Effector memory CD4-positive, alpha-beta T cell (primary cell): Measurements from ENCODE around the gene CDH12.

Source experiments
- DNase-seq, 3 donors: peaks; one replicate each; pipeline ENCODE4 v3.0.0-alpha.2; 2020
- H3K27ac ChIP-seq: 2 replicates; pipeline ENCODE4 v1.7.0; 2013; ENCODE audit warnings: mild to moderate bottlenecking, low read length, moderate library complexity; ENCODE audit not compliant: insufficient read depth, poor library complexity, severe bottlenecking
- H3K27me3 ChIP-seq: replicated peaks from 2 replicates; pipeline ENCODE4 v1.7.0; 2013; ENCODE audit warnings: mild to moderate bottlenecking, low read length; ENCODE audit not compliant: insufficient read depth, control insufficient read depth, poor library complexity, severe bottlenecking
- H3K36me3 ChIP-seq: 2 replicates; pipeline ENCODE4 v1.7.0; 2013; ENCODE audit warnings: mild to moderate bottlenecking, low read length, moderate library complexity; ENCODE audit not compliant: control insufficient read depth, insufficient read depth
- H3K4me1 ChIP-seq: 2 replicates; pipeline ENCODE4 v1.7.0; 2013; ENCODE audit warnings: low read length, mild to moderate bottlenecking; ENCODE audit not compliant: control insufficient read depth, insufficient read depth, poor library complexity, severe bottlenecking
- H3K4me3 ChIP-seq: 2 replicates; pipeline ENCODE4 v1.7.0; 2013; ENCODE audit warnings: low read length, low read depth, mild to moderate bottlenecking; ENCODE audit not compliant: insufficient read depth, poor library complexity, severe bottlenecking
- H3K9me3 ChIP-seq: 2 replicates; pipeline ENCODE4 v1.7.0; 2013; ENCODE audit warnings: mild to moderate bottlenecking, low read length, moderate library complexity; ENCODE audit not compliant: control insufficient read depth

CDH12 gene

DNA sequence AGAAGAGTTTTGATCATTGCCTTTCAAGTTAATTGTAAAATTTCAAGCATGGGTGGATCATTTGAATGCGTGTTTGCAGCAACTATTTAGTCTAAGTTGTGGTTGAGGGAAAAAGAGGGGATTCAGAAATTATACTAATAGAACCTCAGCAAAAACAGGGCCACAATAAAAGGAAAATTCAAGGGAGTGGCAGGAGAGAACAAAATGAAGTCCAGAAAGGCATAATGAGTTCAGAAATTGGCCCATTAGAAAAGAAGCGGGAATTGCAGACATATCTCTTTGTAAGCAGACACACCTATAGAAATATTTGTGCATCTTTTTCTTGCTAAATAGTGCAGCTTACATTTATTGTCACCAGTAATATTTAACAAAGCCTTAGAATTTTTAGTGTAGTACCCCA is 960.0 kb downstream of the CDH12 start:
- no peaks in the 10 kb centered on the region for H3K4me1 ChIP-seq
- H3K9me3 ChIP-seq, result no peaks in the 10 kb centered on the region
- H3K36me3 ChIP-seq, result no peaks in the 10 kb centered on the region
- no peak overlapping the region for H3K4me3 ChIP-seq
- no peak for DNase-seq
- H3K27me3 ChIP-seq, result no peaks in the 10 kb centered on the region
- H3K27ac ChIP-seq, result no peak overlapping the region

DNA sequence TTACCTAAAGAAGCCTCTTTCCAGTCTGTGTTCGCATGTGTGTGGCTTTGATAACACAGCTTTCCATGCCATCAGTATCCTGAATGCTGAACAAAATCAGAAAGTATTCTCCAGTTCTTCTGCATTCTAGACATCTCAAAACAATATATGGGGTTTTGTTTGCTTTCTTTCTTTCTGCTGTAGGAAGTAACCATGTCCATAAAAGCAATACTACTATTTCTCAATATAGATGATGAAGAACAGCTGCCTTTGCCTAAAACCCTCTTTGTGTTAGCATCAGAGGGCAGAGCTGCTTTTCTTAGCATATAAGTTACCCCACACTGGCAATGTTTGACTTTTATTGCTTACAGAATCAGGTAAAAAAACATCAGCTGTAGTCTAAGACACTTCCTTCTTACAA is 963.6 kb downstream of the CDH12 start:
- Histone ChIP-seq H3K4me1 (no peaks in the 10 kb centered on the region), H3K27me3 (no peaks in the 10 kb centered on the region), H3K36me3 (no peaks in the 10 kb centered on the region), H3K4me3 (no peak overlapping the region), H3K9me3 (no peaks in the 10 kb centered on the region), H3K27ac (no peak overlapping the region)
- DNase-seq, result no peak

DNA sequence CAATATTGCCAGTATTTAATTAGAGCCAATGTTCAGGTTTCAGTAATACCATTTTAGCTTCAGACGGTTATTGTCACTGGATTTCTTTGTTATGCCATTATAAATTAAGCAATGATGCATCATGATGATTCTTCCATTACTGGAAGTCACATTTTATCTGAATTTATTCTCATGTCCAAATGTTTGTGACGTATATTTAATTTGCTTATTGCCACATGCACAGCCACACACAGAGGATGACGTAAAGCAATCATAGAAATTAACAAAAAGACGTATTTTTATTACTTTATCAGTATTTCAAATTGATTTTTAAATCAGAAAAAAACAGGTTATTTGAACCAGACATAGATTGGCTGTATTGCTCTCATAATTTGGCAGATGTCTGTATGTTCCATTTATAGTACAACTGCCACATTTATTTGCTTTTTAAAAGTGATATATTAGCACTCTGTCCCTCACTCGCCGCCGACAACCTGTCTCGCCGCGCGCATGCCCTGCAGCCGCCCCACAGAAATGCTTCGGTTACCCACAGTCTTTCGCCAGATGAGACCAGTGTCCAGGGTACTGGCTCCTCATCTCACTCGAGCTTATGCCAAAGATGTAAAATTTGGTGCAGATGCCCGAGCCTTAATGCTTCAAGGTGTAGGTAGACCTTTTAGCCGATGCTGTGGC is 970.9 kb downstream of the CDH12 start:
- H3K27ac ChIP-seq, result no peak overlapping the region
- no peak overlapping the region for H3K4me3 ChIP-seq
- no peaks in the 10 kb centered on the region for H3K36me3 ChIP-seq
- H3K4me1 ChIP-seq, result no peaks in the 10 kb centered on the region
- H3K27me3 ChIP-seq, result no peaks in the 10 kb centered on the region
- DNase-seq, result no peak
- H3K9me3 ChIP-seq, result no peaks in the 10 kb centered on the region

GRCh38 chr5:21880164-21880563 is 973.0 kb downstream of the CDH12 start:
- Histone ChIP-seq H3K4me3 (no peak overlapping the region), H3K9me3 (no peaks in the 10 kb centered on the region), H3K36me3 (no peaks in the 10 kb centered on the region), H3K4me1 (no peaks in the 10 kb centered on the region), H3K27ac (no peak overlapping the region), H3K27me3 (no peaks in the 10 kb centered on the region)
- no peak for DNase-seq

DNA sequence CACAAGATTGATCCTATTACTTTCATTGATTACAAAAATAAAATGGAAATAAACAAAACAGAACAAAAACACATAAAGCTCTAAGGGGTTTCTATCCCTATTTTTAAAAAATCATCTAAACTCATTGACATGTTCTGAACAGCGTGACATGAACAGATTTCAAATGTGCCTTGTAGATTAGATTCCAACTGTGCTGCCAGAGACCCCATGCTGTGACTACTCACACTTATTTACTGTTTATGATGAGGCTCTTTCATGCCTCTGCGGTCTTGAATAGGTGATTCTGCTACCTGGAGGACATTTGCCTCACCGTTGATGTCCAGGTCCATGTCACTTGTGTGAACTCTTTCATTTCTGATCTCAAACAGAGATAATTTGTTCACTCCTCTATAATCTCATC is 990.2 kb downstream of the CDH12 start:
- Histone ChIP-seq H3K27me3 (no peaks in the 10 kb centered on the region), H3K36me3 (no peaks in the 10 kb centered on the region), H3K9me3 (no peaks in the 10 kb centered on the region), H3K4me1 (no peaks in the 10 kb centered on the region), H3K27ac (no peak overlapping the region), H3K4me3 (no peak overlapping the region)
- DNase-seq, result no peak

- Histone ChIP-seq H3K4me3 (no peak overlapping the region), H3K36me3 (no peaks in the 10 kb centered on the region), H3K4me1 (no peaks in the 10 kb centered on the region), H3K27me3 (no peaks in the 10 kb centered on the region), H3K9me3 (no peaks in the 10 kb centered on the region), H3K27ac (no peak overlapping the region)
- DNase-seq, result no peak
These were observed 994.7 kb downstream of the CDH12 start for GRCh38 chr5:21858441-21858840.

DNA sequence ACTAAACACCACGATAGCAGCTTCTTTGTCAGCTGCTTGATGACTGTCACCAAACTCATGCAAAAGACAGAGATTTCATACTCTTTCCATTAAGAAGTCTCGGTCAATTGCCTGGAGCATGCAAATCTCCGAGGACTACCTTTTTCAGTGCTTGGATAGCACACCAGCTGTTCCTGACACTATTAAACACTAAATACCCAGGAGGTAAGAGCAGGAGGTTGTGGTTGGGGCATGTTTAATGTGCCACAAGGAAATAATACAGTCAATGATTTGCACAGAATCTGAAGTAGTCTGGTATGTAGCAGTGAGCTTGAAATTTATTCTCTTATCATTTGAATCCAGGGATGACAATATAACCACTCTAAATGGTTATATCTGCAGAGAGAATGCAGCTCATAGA is 996.2 kb downstream of the CDH12 start:
- no peak for DNase-seq
- Histone ChIP-seq H3K4me3 (no peak overlapping the region), H3K27ac (no peak overlapping the region), H3K4me1 (no peaks in the 10 kb centered on the region), H3K27me3 (no peaks in the 10 kb centered on the region), H3K9me3 (no peaks in the 10 kb centered on the region), H3K36me3 (no peaks in the 10 kb centered on the region)

- DNase-seq, result no peak
- Histone ChIP-seq H3K27ac (no peak overlapping the region), H3K27me3 (no peaks in the 10 kb centered on the region), H3K36me3 (no peaks in the 10 kb centered on the region), H3K4me3 (no peak overlapping the region), H3K9me3 (no peaks in the 10 kb centered on the region), H3K4me1 (no peaks in the 10 kb centered on the region)
These were observed 1005.8 kb downstream of the CDH12 start for GRCh38 chr5:21847300-21847699.

- Histone ChIP-seq H3K9me3 (no peaks in the 10 kb centered on the region), H3K27ac (no peak overlapping the region), H3K4me3 (no peak overlapping the region), H3K36me3 (no peaks in the 10 kb centered on the region), H3K27me3 (no peaks in the 10 kb centered on the region), H3K4me1 (no peaks in the 10 kb centered on the region)
- DNase-seq, result no peak
These were observed 1008.2 kb downstream of the CDH12 start for GRCh38 chr5:21844960-21845359.

- Histone ChIP-seq H3K9me3 (no peaks in the 10 kb centered on the region), H3K36me3 (no peaks in the 10 kb centered on the region)
- no peak for DNase-seq
These were observed 1018.3 kb downstream of the CDH12 start for GRCh38 chr5:21834863-21835262.

More at GRCh38 chr5:21834863-21835262, 1018.3 kb downstream of the CDH12 start:
- Histone ChIP-seq H3K27me3 (no peaks in the 10 kb centered on the region), H3K4me1 (no peaks in the 10 kb centered on the region), H3K4me3 (no peak overlapping the region), H3K27ac (no peak overlapping the region)
